H1 (cell line): ENCODE data around the gene FBXW5. TPM values are rescaled to one million over a fixed set of nuclear protein-coding genes. Genes with fewer than 3 reads are reported as not detected.

ENCODE experiments used
- CTCF ChIA-PET: fragments of 300-600 bp; sonication (Branson Sonifier 250); formaldehyde crosslinking; loops from one replicate; lab custom pipeline; 2021; ENCODE audit not compliant: partially characterized antibody; lab: Charles Lee
- POLR2A ChIA-PET: fragments of 300-600 bp; sonication (Branson Sonifier 250); formaldehyde crosslinking; loops from one replicate; lab custom pipeline; 2021; ENCODE audit warnings: inconsistent platforms; ENCODE audit not compliant: partially characterized antibody; lab: Charles Lee
- DNase-seq, 2 experiments: peaks; one replicate each; pipeline versions ENCODE4 v3.0.0 to v3.0.0-alpha.2; 2010 to 2022; ENCODE audit warnings: low spot score in 2 of 2, low read depth in 1 of 2, mixed read lengths in 1 of 2
- FAIRE-seq: peaks from 2 replicates; lab custom pipeline; 2011; peaks lifted over from hg19 to GRCh38; lab: Jason Lieb, UNC
- H2AFZ ChIP-seq: 2 replicates; pipeline ENCODE4 v1.8.1; 2012; ENCODE audit warnings: low read length, inconsistent platforms
- H2AK5ac ChIP-seq: 2 replicates; pipeline ENCODE4 v1.6.1; 2013; ENCODE audit warnings: low read depth, low read length
- H2BK120ac ChIP-seq: replicated peaks from 2 replicates; pipeline ENCODE3; 2013; ENCODE audit warnings: low read depth, low read length, inconsistent platforms
- H2BK12ac ChIP-seq: 2 replicates; pipeline ENCODE4 v1.6.1; 2013; ENCODE audit warnings: low read depth, low read length
- H2BK15ac ChIP-seq: 2 replicates; pipeline ENCODE4 v1.6.1; 2013; ENCODE audit warnings: low read length
- H2BK20ac ChIP-seq: 2 replicates; pipeline ENCODE4 v1.6.1; 2013; ENCODE audit warnings: low read length
- H2BK5ac ChIP-seq: 2 replicates; pipeline ENCODE4 v1.6.1; 2013; ENCODE audit warnings: low read depth, low read length
- H3K14ac ChIP-seq: 2 replicates; pipeline ENCODE4 v1.6.1; 2013; ENCODE audit warnings: inconsistent platforms; ENCODE audit not compliant: insufficient read length
- H3K18ac ChIP-seq: 2 replicates; pipeline ENCODE4 v1.6.1; 2013; ENCODE audit warnings: low read length; ENCODE audit errors: extremely low read depth
- H3K23ac ChIP-seq: 2 replicates; pipeline ENCODE4 v1.6.1; 2013; ENCODE audit warnings: inconsistent platforms; ENCODE audit not compliant: insufficient read length
- H3K23me2 ChIP-seq: 2 replicates; pipeline ENCODE4 v1.6.1; 2013; ENCODE audit warnings: low read depth, low read length
- H3K27ac ChIP-seq: 2 replicates; pipeline ENCODE4 v1.6.1; 2011; ENCODE audit warnings: low read depth, low read length, inconsistent platforms
- H3K27me3 ChIP-seq, 4 experiments: replicated peaks in 1 of 4; 1 replicate in 1 of 4; 2 replicates in 3 of 4; pipeline versions ENCODE4 v1.6.1 to v1.8.1; 2011 to 2013; ENCODE audit warnings: low read length in 3 of 4, mild to moderate bottlenecking in 3 of 4, inconsistent platforms in 2 of 4, mixed read lengths in 2 of 4, moderate library complexity in 1 of 4; ENCODE audit not compliant: control insufficient read depth in 3 of 4, insufficient read depth in 3 of 4; ENCODE audit errors: extremely low read depth in 1 of 4
- H3K36me3 ChIP-seq, 4 experiments: 2 replicates each; pipeline versions ENCODE4 v1.6.1 to v1.8.1; 2011 to 2013; ENCODE audit warnings: mild to moderate bottlenecking in 4 of 4, low read length in 3 of 4, moderate library complexity in 2 of 4, control low read depth in 1 of 4, inconsistent platforms in 1 of 4; ENCODE audit not compliant: insufficient read depth in 4 of 4, control insufficient read depth in 2 of 4
- H3K4ac ChIP-seq: replicated peaks from 2 replicates; pipeline ENCODE3; 2013; ENCODE audit warnings: low read length, low read depth, mixed read lengths, inconsistent platforms; ENCODE audit not compliant: insufficient read length
- H3K4me1 ChIP-seq, 4 experiments: replicated peaks in 1 of 4; 1 replicate in 1 of 4; 2 replicates in 3 of 4; pipeline versions ENCODE4 v1.6.1 to v1.8.1; 2011 to 2013; ENCODE audit warnings: low read length in 3 of 4, inconsistent platforms in 2 of 4, mixed read lengths in 1 of 4; ENCODE audit not compliant: insufficient read depth in 4 of 4, control insufficient read depth in 3 of 4
- H3K4me2 ChIP-seq, 2 experiments: 2 replicates each; pipeline versions ENCODE4 v1.6.1 to v1.8.1; 2011 to 2013; ENCODE audit warnings: low read depth in 2 of 2, low read length in 2 of 2, control low read depth in 1 of 2, inconsistent platforms in 1 of 2, mild to moderate bottlenecking in 1 of 2; ENCODE audit not compliant: insufficient read depth in 1 of 2
- H3K4me3 ChIP-seq, 4 experiments: fragments of 200-600, 300-600 bp in 1 of 4; sonication (generic), shearing (Covaris generic), sonication (Bioruptor Twin) in 1 of 4; 2 replicates each; pipeline versions ENCODE4 v1.5.1 to v1.8.1; 2011 to 2016; ENCODE audit warnings: low read length in 4 of 4, low read depth in 3 of 4, control low read depth in 2 of 4, inconsistent platforms in 2 of 4, mild to moderate bottlenecking in 2 of 4, mixed read lengths in 1 of 4, moderate library complexity in 1 of 4; ENCODE audit not compliant: insufficient read depth in 2 of 4; ENCODE audit errors: extremely low read depth in 1 of 4
- H3K56ac ChIP-seq: replicated peaks from 2 replicates; pipeline ENCODE3; 2013; ENCODE audit warnings: low read depth, mild to moderate bottlenecking, mixed read lengths, low read length, inconsistent platforms; ENCODE audit not compliant: insufficient read length
- H3K79me1 ChIP-seq: 2 replicates; pipeline ENCODE4 v1.6.1; 2013; ENCODE audit warnings: low read depth, low read length, control low read depth
- H3K79me2 ChIP-seq, 2 experiments: 2 replicates each; pipeline versions ENCODE4 v1.6.1 to v1.8.1; 2012 to 2013; ENCODE audit warnings: low read length in 2 of 2, mild to moderate bottlenecking in 2 of 2, inconsistent platforms in 1 of 2; ENCODE audit not compliant: insufficient read depth in 2 of 2, control insufficient read depth in 1 of 2
- H3K9ac ChIP-seq, 4 experiments: replicated peaks in 1 of 4; 1 replicate in 1 of 4; 2 replicates in 3 of 4; pipeline versions ENCODE4 v1.6.1 to v1.8.1; 2011 to 2013; ENCODE audit warnings: low read depth in 3 of 4, low read length in 3 of 4, control low read depth in 2 of 4, mild to moderate bottlenecking in 2 of 4, moderate library complexity in 2 of 4, inconsistent platforms in 1 of 4; ENCODE audit errors: extremely low read depth in 1 of 4
- H3K9me3 ChIP-seq, 2 experiments: 2 replicates each; pipeline versions ENCODE4 v1.6.1 to v1.8.1; 2012 to 2013; ENCODE audit warnings: mild to moderate bottlenecking in 2 of 2, moderate library complexity in 2 of 2, control low read depth in 1 of 2, inconsistent platforms in 1 of 2, low read depth in 1 of 2, low read length in 1 of 2, mixed read lengths in 1 of 2; ENCODE audit not compliant: insufficient read depth in 2 of 2
- H4K20me1 ChIP-seq, 2 experiments: replicated peaks in 1 of 2; 2 replicates each; pipeline versions ENCODE3 to v1.8.1; 2011 to 2013; ENCODE audit warnings: inconsistent platforms in 2 of 2, low read length in 2 of 2, mild to moderate bottlenecking in 1 of 2; ENCODE audit not compliant: insufficient read depth in 2 of 2, control insufficient read depth in 1 of 2
- H4K5ac ChIP-seq: 2 replicates; pipeline ENCODE4 v1.6.1; 2013; ENCODE audit warnings: low read length, low read depth, mixed read lengths, inconsistent platforms; ENCODE audit not compliant: insufficient read length
- H4K8ac ChIP-seq: 2 replicates; pipeline ENCODE4 v1.8.0; 2013; ENCODE audit warnings: mild to moderate bottlenecking, moderate library complexity, low read length, inconsistent platforms; ENCODE audit not compliant: insufficient read depth; ENCODE audit errors: extremely low read depth
- H4K91ac ChIP-seq: replicated peaks from 2 replicates; pipeline ENCODE3; 2013; ENCODE audit warnings: low read length, mixed read lengths, inconsistent platforms; ENCODE audit not compliant: insufficient read length
- CBX5 ChIP-seq: fragments of 300-800, 300-1000 bp; sonication (generic); IDR thresholded peaks from 2 replicates; pipeline ENCODE4 v1.7.1; 2016; ENCODE audit warnings: antibody characterized with exemption, low read length, low read depth
- CHD1 ChIP-seq: IDR thresholded peaks from 2 replicates; pipeline ENCODE4 v1.6.1; 2012; ENCODE audit warnings: low read depth, low read length, improper control_type of control experiment
- MAX ChIP-seq: IDR thresholded peaks from 2 replicates; pipeline ENCODE4 v1.6.1; 2012; ENCODE audit warnings: inconsistent platforms
- NRF1 ChIP-seq: IDR thresholded peaks from 2 replicates; pipeline ENCODE4 v1.6.1; 2011; ENCODE audit warnings: mild to moderate bottlenecking, low read depth, low read length, improper control_type of control experiment
- SP4 ChIP-seq: IDR thresholded peaks from 2 replicates; pipeline ENCODE4 v1.6.1; 2012; ENCODE audit warnings: low read length, inconsistent platforms
- TAF7 ChIP-seq: optimal IDR thresholded peaks from 2 replicates; pipeline ENCODE3; 2011; ENCODE audit warnings: low read depth, mild to moderate bottlenecking, inconsistent platforms, low read length, moderate library complexity, borderline replicate concordance
- WGBS, 2 experiments: shearing (Covaris generic) in 1 of 2; methylation state at CpG; one replicate each; pipeline versions ENCODE4 v1.1.6 to v1.1.7; 2013 to 2015; ENCODE audit warnings: low lambda C conversion rate in 2 of 2, mixed read lengths in 2 of 2, inconsistent platforms in 1 of 2, low coverage in 1 of 2, missing lambda C conversion rate in 1 of 2; ENCODE audit not compliant: insufficient replicate concordance in 2 of 2, insufficient coverage in 1 of 2, insufficient read length in 1 of 2; ENCODE audit errors: extremely low coverage in 1 of 2, missing lambda C conversion rate in 1 of 2; 5-methylcytosine and 5-hydroxymethylcytosine counted together
- polyA plus RNA-seq, 7 experiments: library from polyadenylated mRNA; depleted of rRNA in 3 of 7; stranded (reverse) in 5 of 7; unstranded in 2 of 7; fragments of >200 nt in 5 of 7; fragments of 200-250 nt in 2 of 7; gene quantifications; 1 replicate in 5 of 7; 2 replicates in 1 of 7; 4 replicates in 1 of 7; pipeline versions ENCODE4 v1.2.1 to v1.2.3, GENCODE V29; 2011 to 2013; ENCODE audit warnings: missing spikeins in 2 of 7, mixed read lengths in 2 of 7
- total RNA-seq: library from RNA; stranded (reverse); fragmentation: NEBNext Ultra II Directional; extraction: Animal tissue kit (Norgen Biotek cat#: 25700); gene quantifications from 2 replicates; pipeline ENCODE4 v1.2.1, GENCODE V29; 2021

The FBXW5 gene
- total and polyA plus RNA-seq, 2 of the 8 experiments (the other 6 are each of a cell fraction or from before 2014, with no cell fraction given): 49.0 to 71.0 TPM

DNA sequence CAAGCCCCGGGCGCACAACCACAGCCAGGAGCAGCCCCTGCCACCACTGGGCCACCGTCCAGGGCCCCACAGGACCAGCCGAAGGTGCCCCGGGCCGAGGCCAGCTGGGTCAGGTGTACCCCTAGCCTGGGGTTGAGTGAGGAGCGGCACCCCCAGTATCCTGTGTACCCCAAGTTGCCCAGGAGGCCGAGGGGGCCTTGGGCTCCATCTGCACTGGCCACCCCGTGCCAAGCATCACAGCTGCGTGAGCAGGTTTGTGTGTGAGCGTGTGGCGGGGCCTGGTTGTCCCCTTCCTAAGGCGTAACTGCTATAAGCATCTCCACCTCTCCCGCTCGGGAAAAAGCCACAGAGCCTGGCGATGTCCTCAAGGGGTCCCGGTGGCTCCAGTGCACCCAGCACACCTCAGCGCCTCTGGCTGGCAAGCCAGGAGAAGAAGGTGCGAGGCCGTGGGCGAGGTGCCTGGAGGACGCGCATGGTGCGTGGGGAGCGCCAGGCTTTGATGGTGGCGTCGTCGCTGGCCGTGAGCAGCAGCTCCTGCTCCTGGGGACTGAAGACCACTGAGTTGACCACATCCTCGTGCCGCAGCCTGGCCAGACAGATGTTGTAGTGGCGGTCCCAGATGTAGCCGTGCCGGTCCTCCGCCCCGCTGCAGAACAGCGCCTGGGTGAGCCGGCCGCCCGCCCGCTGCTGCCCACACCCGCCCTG is 3.9 kb downstream of the FBXW5 start:
- Histone ChIP-seq H3K23ac (no peak overlapping the region), H2BK15ac (no peak overlapping the region), H3K79me2 (peaks cover 0 to 3% of the 10 kb centered on the region in 2 experiments; a peak in 1 of 4 replicates), H3K9me3 (no peaks in the 10 kb centered on the region), H3K4ac (no peak overlapping the region), H3K56ac (no peak overlapping the region), H3K14ac (no peak overlapping the region), H3K4me3 (no peak overlapping the region), H2AFZ (no peak overlapping the region), H4K20me1 (peaks cover 7 to 32% of the 10 kb centered on the region in 2 experiments), H2BK5ac (no peak overlapping the region), H2BK20ac (no peak overlapping the region), H3K79me1 (no peaks in the 10 kb centered on the region; the same call in 1 of the 2 replicates), H4K8ac (no peak overlapping the region; the same call in 1 of the 2 replicates), H3K4me2 (no peak overlapping the region), H3K18ac (no peak overlapping the region), H3K23me2 (peaks cover 5% of the 10 kb centered on the region; the same call in 1 of the 2 replicates), H3K27ac (no peak overlapping the region), H3K36me3 (peaks cover 12 to 34% (median 16%) of the 10 kb centered on the region in 4 experiments; a peak in 7 of 8 replicates), H3K27me3 (no peaks in the 10 kb centered on the region), H2BK12ac (no peak overlapping the region), H4K5ac (no peak overlapping the region), H4K91ac (no peak overlapping the region), H3K4me1 (peaks cover 0 to 11% (median 7%) of the 10 kb centered on the region in 4 experiments; a peak in 5 of 7 replicates), H3K9ac (no peak overlapping the region), H2AK5ac (no peak overlapping the region), H2BK120ac (no peak overlapping the region)
- POLR2A ChIA-PET: no interaction called here
- FAIRE-seq (no peak), DNase-seq (no peak)
- WGBS, 2 experiments: 92% methylated on average over 41 of the region's 42 CpGs; no CpG with 5 or more reads in 1 of the 2 experiments
- CTCF ChIA-PET: no interaction called here
- TF ChIP-seq SP4: no peak
- no peak for TF ChIP-seq CBX5
- TF ChIP-seq MAX: no peak
- TF ChIP-seq TAF7: no peak
- TF ChIP-seq NRF1: no peak
- TF ChIP-seq CHD1: no peak
